GM12874 (cell line): ENCODE measurements around the gene NR6A1.

Source experiments
- CTCF ChIP-seq: IDR thresholded peaks from 2 replicates; pipeline ENCODE4 v1.5.1; 2011; ENCODE audit warnings: low read depth, mild to moderate bottlenecking, control low read depth, low read length, moderate library complexity; ENCODE audit not compliant: insufficient read depth

The NR6A1 gene

GRCh38 chr9:124752967-124753366 is 18.1 kb downstream of the NR6A1 start:
- no peak for TF ChIP-seq CTCF

- no peak for TF ChIP-seq CTCF
Measured at GRCh38 chr9:124749781-124750180, 21.3 kb downstream of the NR6A1 start.

- no peak for TF ChIP-seq CTCF
Measured at GRCh38 chr9:124749284-124749683, 21.8 kb downstream of the NR6A1 start.

- TF ChIP-seq CTCF: no peak
Measured at GRCh38 chr9:124747065-124747464, 24.0 kb downstream of the NR6A1 start.

GRCh38 chr9:124743686-124744348 is 27.3 kb downstream of the NR6A1 start:
- TF ChIP-seq CTCF: no peak

- TF ChIP-seq CTCF: no peak
Measured at GRCh38 chr9:124742940-124743339, 28.2 kb downstream of the NR6A1 start.

GRCh38 chr9:124741662-124742061 is 29.4 kb downstream of the NR6A1 start:
- no peak for TF ChIP-seq CTCF
